ENCODE results near the gene VPS39.

VPS39 gene

GRCh38 chr15:42144841-42145375 lies 63.2 kb downstream of the VPS39 start:
- no peak for DNase-seq

- DNase-seq: no peak
Measured at GRCh38 chr15:42143866-42144625, 64.1 kb downstream of the VPS39 start.

GRCh38 chr15:42143356-42143755 lies 64.7 kb downstream of the VPS39 start:
- no peak for DNase-seq

- no peak for DNase-seq
Measured at GRCh38 chr15:42141795-42142667, 66.1 kb downstream of the VPS39 start.

- DNase-seq: no peak
Measured at GRCh38 chr15:42141246-42141645, 66.9 kb downstream of the VPS39 start.

GRCh38 chr15:42140383-42141070 lies 67.6 kb downstream of the VPS39 start:
- DNase-seq: no peak

- no peak for DNase-seq
Measured at GRCh38 chr15:42139596-42139995, 68.5 kb downstream of the VPS39 start.

DNA sequence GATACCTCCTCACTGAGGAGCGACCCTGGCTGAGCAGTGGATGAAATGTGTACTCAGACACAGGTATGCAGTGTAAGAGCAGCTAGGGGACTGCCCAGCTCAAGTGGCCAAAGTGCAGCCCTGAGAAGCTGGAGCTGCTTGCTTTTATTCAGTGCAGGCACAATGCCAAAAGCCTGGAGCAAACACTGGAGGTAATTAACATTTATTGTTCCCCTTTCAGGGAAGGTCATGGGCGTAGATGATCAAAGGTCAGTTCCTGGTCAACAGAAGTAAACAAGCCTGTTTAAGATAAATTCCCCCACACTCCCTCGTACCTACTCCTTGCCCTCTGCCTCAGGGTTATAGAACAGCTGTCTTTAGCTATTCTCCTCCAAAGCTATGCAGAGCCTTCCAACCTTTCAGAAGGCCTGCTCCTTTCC lies 69.1 kb downstream of the VPS39 start:
- no peak for DNase-seq

DNA sequence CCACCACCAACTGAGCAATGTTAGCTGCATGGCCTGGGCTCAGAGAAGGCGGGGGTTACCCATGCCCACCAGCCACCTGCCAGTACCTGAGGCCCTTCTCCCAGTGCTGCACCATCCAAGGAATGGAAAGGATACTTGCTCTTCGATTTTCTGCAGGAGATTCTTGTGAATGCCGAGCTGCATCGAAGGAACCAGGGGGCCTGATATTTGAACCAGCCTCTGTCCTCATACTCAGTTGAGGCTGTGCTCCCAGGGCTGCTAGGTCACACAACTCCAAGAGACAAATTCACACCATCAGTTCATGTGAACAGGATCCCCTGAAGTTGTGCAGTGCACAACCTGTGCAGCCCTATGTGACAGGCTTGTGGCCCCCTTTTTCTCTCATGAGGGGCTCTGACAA lies 69.7 kb downstream of the VPS39 start:
- DNase-seq: no peak

DNA sequence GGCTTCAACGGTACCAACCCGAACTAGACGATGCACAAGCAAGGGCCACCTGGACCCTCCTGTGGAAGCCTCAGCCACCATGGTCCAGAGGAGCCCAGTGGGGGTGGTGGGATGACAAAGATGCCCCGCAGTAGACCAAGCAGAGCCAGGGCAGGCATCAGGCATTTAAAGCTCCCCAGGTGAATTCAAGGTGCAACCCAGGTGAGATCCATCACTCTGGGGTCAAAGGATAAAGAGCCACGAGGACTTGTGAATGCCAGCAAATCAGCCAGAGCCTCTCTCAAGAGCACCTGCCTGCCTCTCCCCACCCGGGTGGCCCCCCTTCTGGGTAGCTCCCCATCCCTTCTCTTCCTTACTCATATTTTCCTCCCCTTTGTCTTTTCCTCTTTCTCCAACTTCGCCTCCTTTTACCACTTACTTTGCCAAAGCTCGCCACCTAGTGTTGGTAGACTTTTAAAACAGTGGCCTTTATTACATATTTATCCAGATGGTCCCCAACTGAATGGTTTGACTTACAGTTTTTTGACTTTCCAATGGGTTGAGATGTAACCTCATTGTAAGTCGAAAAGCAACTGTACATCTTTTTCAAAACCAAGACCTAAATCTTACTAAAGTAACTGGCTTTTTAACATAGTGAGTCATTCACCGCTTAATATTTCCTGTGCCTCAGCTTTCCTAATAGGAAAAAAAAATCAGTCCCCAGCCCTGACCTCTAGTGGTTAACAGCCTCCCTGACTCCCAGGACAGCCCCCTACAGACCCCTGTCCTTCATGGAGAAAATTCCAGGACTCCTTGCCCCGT lies 70.4 kb downstream of the VPS39 start:
- peak; percentile 38 to 52 for DNase-seq

- DNase-seq: no peak
Measured at GRCh38 chr15:42136513-42136912, 71.6 kb downstream of the VPS39 start.

DNA sequence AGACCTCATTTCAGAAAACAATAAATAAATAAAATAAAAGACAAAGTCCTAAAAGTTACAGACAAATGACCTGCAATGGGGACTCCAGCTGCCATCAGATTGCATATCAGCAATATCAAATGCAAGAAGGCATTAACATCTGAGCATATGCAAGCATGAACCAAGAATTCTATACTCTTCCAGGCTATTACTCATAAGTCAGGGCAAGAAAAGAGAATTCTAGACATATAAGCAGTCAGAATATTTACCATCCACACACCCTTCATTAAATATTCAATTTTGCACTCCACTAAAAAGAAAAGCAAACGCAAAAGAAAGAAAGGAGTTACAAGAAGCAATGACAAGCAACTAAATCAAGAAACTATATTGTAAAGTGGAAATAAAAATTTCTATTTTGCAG lies 72.8 kb downstream of the VPS39 start:
- DNase-seq: no peak

DNA sequence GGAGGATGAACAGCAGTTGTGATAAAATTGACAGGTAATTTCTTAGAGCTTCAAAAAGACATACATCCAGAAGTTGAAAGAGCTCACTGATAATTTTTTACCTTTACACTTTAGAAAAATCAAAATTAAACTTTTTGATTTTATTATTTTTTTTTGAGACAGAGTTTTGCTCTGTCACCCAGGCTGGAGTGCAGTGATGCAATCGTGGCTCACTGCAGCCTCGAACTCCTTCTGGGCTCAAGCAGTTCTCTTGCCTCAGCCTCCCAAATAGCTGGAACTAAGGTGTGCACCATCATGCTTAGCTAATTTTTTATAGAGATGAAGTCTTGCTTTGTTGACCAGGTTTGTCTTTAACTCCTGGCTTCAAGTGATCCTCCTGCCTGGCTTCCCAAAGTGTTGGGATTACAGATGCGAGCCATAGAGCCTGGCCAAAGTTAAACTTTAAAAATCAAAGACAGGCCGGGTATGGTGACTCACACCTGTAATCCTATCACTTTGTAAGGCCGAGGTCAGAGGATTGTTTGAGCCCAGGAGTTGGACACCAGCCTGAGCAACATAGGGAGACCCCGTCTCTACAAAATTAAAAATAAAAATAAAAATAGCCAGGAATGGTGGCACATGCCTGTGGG lies 73.4 kb downstream of the VPS39 start:
- no peak for DNase-seq

DNA sequence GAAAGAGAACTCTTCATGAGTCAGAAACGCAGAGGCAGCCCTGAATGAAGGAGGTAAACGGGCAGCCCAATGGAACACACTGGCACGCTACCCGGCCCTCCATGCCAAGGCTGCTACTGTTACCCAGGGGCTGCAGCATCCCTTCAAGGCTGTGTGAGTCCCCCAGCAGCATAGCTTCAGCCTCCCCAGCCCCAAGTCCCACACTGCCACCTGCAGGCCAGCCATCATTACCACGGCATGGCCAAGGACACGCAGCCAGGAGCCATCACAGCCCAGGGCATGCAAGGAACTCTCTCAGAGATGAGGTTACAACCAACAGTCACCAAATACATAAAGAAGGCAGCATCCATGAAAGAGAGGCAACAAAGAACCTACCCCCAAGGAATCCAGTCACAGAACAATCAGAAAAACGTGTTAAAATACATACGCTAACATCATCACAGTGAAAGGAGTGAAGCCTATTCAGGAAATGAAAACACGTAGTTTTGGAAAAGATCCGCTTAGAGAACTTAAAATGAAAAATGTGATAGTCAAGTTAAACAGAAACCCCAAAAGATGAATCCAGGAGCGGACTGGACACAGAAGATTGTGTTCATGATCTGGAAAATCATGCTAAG lies 74.1 kb downstream of the VPS39 start:
- peak; percentile 25 to 56 for DNase-seq

DNA sequence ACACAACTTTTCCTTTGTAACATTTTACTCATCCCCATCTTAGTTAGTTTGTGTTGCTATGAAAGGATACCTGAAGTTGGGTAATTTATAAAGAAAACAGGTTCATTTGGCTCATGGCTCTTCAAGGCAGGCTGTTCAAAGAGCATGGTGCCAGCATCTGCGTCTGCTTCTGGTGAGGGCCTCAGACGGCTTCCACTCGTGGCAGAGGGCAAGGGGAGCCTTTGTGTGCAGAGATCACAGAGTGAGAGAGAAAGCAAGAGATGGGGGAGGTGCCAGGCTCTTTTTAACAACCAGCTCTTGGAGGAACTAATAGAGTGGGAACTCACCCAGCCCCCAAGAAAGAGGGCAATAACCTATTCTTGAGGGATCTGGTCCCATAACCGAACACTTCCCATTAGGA lies 74.7 kb downstream of the VPS39 start:
- no peak for DNase-seq

- no peak for DNase-seq
Measured at GRCh38 chr15:42131826-42132806, 76.0 kb downstream of the VPS39 start.

- DNase-seq: no peak
Measured at GRCh38 chr15:42131006-42131405, 77.1 kb downstream of the VPS39 start.

GRCh38 chr15:42130246-42130986 lies 77.7 kb downstream of the VPS39 start:
- DNase-seq: no peak

DNA sequence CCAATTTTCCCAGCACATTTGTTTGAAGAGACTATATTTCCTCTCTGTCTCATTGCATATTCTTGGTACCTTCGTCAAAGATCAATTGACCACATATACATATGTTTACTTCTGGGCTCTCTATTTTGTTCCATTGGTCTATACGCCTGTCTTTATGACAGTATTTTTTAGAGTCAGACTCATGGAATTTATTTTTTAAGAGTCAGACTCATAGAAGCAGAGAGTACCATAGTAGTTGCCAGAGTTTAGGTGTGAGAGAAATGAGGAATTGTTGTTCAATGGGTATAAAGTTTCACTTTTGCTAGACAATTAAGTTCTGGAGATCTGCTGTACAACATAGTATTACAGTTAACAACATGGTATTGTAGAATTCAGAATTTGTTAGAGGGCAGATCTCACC lies 78.7 kb downstream of the VPS39 start:
- DNase-seq: no peak

Measured in Kasumi-1 (cell line).